Stimulated activated CD8-positive, alpha-beta memory T cell treated with anti-CD3 and anti-CD28 coated beads, Interleukin-4, amount 100 ng/mL, for 1 hour (primary cell): Measurements from ENCODE around the gene PPP1R9A.
"Not testable (repeated sequence)": the region's sequence is repeated elsewhere in the genome, so short reads cannot be mapped to it uniquely, and the experiment has no call there.

Experiments
- DNase-seq, 2 donors: peaks; one replicate each; pipeline ENCODE4 v3.0.0-alpha.2; 2020; ENCODE audit warnings: low read depth in 2 of 2, low spot score in 1 of 2

The PPP1R9A gene

GRCh38 chr7:94972296-94972695 is 64.9 kb downstream of the PPP1R9A start:
- no peak for DNase-seq

- DNase-seq = no peak
These were observed 66.5 kb downstream of the PPP1R9A start for GRCh38 chr7:94973844-94974243.

DNA sequence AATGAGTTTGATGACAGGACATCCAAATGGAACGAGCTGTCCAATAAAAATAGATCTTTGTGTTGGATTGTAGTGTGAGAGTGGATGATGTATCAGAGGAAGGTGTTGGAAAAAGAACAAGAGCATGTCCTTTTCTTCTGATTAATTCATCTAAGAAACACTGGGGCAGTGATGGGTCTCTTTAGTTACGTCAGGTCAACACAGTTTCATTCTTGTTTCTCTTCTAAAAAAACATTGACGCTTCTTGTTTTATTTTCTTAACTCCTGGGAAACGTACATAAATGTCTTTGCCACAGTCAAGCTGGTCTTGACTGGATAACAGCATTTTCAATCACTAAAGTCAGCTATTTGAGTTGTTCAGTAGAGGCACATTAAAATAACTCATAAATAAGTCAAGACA is 67.0 kb downstream of the PPP1R9A start:
- DNase-seq = no peak

- no peak for DNase-seq
These were observed 67.9 kb downstream of the PPP1R9A start for GRCh38 chr7:94975336-94975735.

DNA sequence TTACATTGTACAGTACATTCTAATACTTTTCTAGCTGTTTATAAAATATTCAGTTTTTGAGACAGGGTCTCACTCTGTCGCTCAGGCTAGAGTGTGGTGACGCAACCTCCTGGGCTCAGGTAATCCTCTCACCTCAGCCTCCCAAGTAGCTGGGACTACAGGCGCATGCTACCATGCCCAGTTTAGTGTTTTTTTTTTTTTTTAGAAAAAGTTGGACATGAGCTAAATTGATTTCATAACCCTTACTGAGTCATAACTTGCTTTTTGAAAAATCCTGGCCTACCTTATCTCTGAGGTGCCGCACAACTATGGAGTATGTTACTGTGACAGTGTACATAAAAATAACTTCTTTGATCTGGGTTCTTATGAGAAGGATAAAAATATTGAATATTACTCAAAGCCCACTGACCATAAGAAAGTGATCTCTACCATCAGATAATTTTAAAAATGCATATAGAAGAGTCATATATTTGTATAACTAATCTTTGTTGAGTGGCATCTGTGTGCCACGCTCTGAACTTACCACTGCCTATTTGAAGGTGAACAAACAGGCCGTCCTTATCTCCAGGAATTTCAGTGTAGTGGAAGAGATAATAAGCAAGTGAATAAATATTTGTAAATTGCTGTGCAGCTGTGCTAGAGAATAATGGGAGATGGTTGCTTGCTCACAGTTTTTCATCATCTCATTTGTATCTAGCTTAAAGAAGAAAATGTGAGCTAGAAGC is 73.2 kb downstream of the PPP1R9A start:
- DNase-seq = no peak

GRCh38 chr7:94995921-94996320 is 88.5 kb downstream of the PPP1R9A start:
- DNase-seq = no peak

GRCh38 chr7:94996369-94996768 is 89.0 kb downstream of the PPP1R9A start:
- DNase-seq = no peak

- DNase-seq = no peak
These were observed 90.2 kb downstream of the PPP1R9A start for GRCh38 chr7:94997547-94997946.

- DNase-seq = no peak
These were observed 91.1 kb downstream of the PPP1R9A start for GRCh38 chr7:94998266-94999068.

GRCh38 chr7:94999069-94999351 is 91.6 kb downstream of the PPP1R9A start:
- DNase-seq = no peak

GRCh38 chr7:94999601-95000000 is 92.2 kb downstream of the PPP1R9A start:
- not testable (repeated sequence) for DNase-seq

DNA sequence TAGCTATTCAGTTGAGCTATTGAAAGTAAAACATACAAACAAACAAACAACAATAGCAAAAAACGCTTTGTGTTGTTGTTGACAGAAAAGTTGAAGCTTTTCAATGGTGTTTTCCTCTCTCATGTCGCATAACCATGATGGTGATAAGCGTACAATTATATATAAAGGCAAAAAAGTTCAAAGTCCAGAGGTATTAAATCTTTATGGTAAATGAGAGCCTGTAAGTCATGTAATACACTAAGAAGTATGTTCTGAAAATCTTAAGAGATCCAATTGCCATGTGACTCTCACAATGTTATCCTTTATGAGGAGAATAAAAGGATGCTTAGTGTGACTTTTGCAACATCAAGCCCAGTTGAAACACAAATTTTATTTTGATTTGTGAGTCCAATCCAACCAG is 93.9 kb downstream of the PPP1R9A start:
- no peak for DNase-seq

GRCh38 chr7:95001815-95002561 is 94.6 kb downstream of the PPP1R9A start:
- no peak for DNase-seq

- no peak for DNase-seq
These were observed 95.4 kb downstream of the PPP1R9A start for GRCh38 chr7:95002775-95003174.

GRCh38 chr7:95004618-95005247 is 97.3 kb downstream of the PPP1R9A start:
- no peak for DNase-seq

GRCh38 chr7:95006010-95006409 is 98.6 kb downstream of the PPP1R9A start:
- no peak for DNase-seq

DNA sequence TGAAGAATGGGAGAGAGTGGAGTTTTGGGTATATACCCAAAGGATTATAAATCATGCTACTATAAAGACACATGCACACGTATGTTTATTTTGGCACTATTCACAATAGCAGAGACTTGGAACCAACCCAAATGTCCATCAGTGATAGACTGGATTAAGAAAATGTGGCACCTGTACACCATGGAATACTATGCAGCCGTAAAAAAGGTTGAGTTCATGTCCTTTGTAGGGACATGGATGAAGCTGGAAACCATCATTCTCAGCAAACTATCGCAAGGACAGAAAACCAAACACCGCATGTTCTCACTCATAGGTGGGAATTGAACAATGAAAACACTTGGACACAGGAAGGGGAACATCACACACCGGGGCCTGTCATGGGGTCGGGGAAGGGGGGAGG is 101.4 kb downstream of the PPP1R9A start:
- not testable (repeated sequence) for DNase-seq

GRCh38 chr7:95011146-95011928 is 103.9 kb downstream of the PPP1R9A start:
- DNase-seq = no peak

DNA sequence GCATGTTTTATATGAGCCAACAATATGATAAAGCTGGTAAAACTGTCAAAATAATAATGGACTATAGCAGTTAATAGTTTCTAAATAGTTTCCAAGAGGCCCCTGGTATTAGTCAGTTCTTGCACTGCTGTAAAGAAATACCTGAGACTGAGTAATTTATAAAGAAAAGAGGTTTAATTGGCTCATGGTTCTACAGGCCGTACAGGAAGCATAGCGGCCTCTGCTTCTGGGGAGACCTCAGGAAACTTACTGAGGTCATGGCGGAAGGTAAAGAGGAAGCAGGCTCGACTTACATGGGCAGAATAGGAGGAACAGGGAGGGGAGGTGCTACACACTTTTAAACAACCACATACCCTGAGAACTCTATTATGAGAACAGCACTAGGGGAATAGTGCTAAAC is 104.6 kb downstream of the PPP1R9A start:
- no peak for DNase-seq

GRCh38 chr7:95018021-95018420 is 110.6 kb downstream of the PPP1R9A start:
- no peak for DNase-seq

DNA sequence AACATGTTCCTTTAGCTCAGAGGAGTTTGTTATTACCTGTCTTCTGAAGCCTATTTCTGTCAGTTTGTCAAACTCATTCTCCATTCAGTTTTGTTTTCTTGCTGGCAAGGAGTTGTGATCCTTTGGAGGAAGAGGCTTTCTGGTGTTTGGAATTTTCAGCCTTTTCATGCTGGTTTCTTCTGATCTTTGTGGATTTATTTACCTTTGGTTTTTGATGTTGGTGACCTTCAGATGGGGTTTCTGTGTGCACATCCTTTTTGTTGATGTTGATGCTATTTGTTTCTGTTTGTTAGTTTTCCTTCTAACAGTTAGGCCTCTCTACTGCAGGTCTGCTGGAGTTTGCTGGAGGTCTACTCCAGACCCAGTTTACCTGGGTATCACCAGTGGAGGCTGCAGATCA is 118.6 kb downstream of the PPP1R9A start:
- DNase-seq = no peak
